ENCODE data around the gene PTBP3.

PTBP3 gene

GRCh38 chr9:112234779-112235178 lies 98.6 kb downstream of the PTBP3 start:
- H3K9me3 ChIP-seq (ENCODE audit: control insufficient read depth in 5 of 5, low read length in 5 of 5): no peaks in the 10 kb centered on the region
- H3K9ac ChIP-seq (ENCODE audit: low read length in 5 of 5): no peak overlapping the region
- H3K27me3 ChIP-seq (ENCODE audit: control insufficient read depth in 5 of 5, insufficient read depth in 4 of 5, low read length in 5 of 5): no peaks in the 10 kb centered on the region
- H3K36me3 ChIP-seq (ENCODE audit: control insufficient read depth in 5 of 5, insufficient read depth in 5 of 5, low read length in 5 of 5): peaks cover 3 to 9% (median 4%) of the 10 kb centered on the region in 5 donors
- H3K4me1 ChIP-seq (ENCODE audit: control insufficient read depth in 5 of 5, insufficient read depth in 5 of 5, low read length in 5 of 5): peaks cover 0 to 4% (median 0%) of the 10 kb centered on the region in 5 donors
- H3K27ac ChIP-seq (ENCODE audit: low read depth, low read length): no peak overlapping the region
- no peak overlapping the region for H3K4me3 ChIP-seq (ENCODE audit: low read depth in 1 of 5, low read length in 5 of 5)

DNA sequence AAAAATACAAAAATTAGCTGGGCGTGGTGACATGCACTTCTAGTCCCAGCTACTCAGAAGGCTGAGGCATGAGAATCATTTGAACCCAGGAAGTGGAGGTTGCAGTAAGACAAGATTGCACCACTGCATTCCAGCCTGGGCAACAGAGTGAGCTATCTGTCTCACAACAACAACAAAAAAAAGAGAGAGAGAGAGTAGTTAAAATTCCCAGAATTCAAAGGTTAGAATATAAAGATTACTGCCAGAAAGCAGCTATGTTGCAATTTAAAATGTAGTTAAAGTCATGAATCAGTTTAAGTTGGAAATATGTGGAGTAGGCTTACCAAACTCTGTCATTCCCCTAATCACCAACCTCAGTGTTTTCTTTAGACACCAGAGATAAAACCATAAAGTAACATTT lies 99.7 kb downstream of the PTBP3 start:
- H3K36me3 ChIP-seq (ENCODE audit: control insufficient read depth in 5 of 5, insufficient read depth in 5 of 5, low read length in 5 of 5): peaks cover 3 to 9% (median 4%) of the 10 kb centered on the region in 5 donors
- no peaks in the 10 kb centered on the region for H3K9me3 ChIP-seq (ENCODE audit: control insufficient read depth in 5 of 5, low read length in 5 of 5)
- H3K27ac ChIP-seq (ENCODE audit: low read depth, low read length): no peak overlapping the region
- H3K9ac ChIP-seq (ENCODE audit: low read length in 5 of 5): no peak overlapping the region
- H3K27me3 ChIP-seq (ENCODE audit: control insufficient read depth in 5 of 5, insufficient read depth in 4 of 5, low read length in 5 of 5): no peaks in the 10 kb centered on the region
- peaks cover 0 to 4% (median 0%) of the 10 kb centered on the region in 5 donors for H3K4me1 ChIP-seq (ENCODE audit: control insufficient read depth in 5 of 5, insufficient read depth in 5 of 5, low read length in 5 of 5)
- H3K4me3 ChIP-seq (ENCODE audit: low read depth in 1 of 5, low read length in 5 of 5): no peak overlapping the region

DNA sequence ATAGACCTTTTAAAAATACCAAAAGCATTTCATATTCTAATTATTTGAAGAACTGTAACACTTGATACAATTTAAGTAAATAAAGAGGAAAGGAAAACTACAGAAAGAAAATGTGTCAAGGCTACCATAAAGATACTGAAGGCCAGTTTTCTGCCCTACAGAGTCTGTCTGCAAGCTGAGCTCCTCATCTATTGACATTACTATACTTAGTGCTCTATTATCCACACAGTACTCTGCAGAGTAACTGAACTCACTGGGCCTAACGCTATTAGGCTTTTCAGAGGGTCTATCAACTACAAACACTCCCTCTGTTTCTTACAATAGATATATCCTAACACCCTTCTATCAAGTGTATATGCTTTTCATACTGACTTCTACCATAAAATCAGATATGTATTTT lies 101.2 kb downstream of the PTBP3 start:
- Histone ChIP-seq H3K36me3 (ENCODE audit: control insufficient read depth in 5 of 5, insufficient read depth in 5 of 5, low read length in 5 of 5) (peaks cover 3 to 17% (median 7%) of the 10 kb centered on the region in 5 donors), H3K9ac (ENCODE audit: low read length in 5 of 5) (no peak overlapping the region), H3K4me1 (ENCODE audit: control insufficient read depth in 5 of 5, insufficient read depth in 5 of 5, low read length in 5 of 5) (peaks cover 0 to 4% (median 0%) of the 10 kb centered on the region in 5 donors), H3K27me3 (ENCODE audit: control insufficient read depth in 5 of 5, insufficient read depth in 4 of 5, low read length in 5 of 5) (no peaks in the 10 kb centered on the region), H3K27ac (ENCODE audit: low read depth, low read length) (no peak overlapping the region), H3K4me3 (ENCODE audit: low read depth in 1 of 5, low read length in 5 of 5) (no peak overlapping the region), H3K9me3 (ENCODE audit: control insufficient read depth in 5 of 5, low read length in 5 of 5) (no peaks in the 10 kb centered on the region)

GRCh38 chr9:112226091-112226490 lies 107.3 kb downstream of the PTBP3 start:
- no peaks in the 10 kb centered on the region for H3K9me3 ChIP-seq (ENCODE audit: control insufficient read depth in 5 of 5, low read length in 5 of 5)
- H3K27ac ChIP-seq (ENCODE audit: low read depth, low read length): no peak overlapping the region
- no peaks in the 10 kb centered on the region for H3K4me1 ChIP-seq (ENCODE audit: control insufficient read depth in 5 of 5, insufficient read depth in 5 of 5, low read length in 5 of 5)
- no peak overlapping the region for H3K9ac ChIP-seq (ENCODE audit: low read length in 5 of 5)
- H3K27me3 ChIP-seq (ENCODE audit: control insufficient read depth in 5 of 5, insufficient read depth in 4 of 5, low read length in 5 of 5): no peaks in the 10 kb centered on the region
- no peak overlapping the region for H3K4me3 ChIP-seq (ENCODE audit: low read depth in 1 of 5, low read length in 5 of 5)
- H3K36me3 ChIP-seq (ENCODE audit: control insufficient read depth in 5 of 5, insufficient read depth in 5 of 5, low read length in 5 of 5): peaks cover 15 to 45% (median 33%) of the 10 kb centered on the region in 5 donors

GRCh38 chr9:112224401-112225289 lies 108.8 kb downstream of the PTBP3 start:
- no peaks in the 10 kb centered on the region for H3K4me1 ChIP-seq (ENCODE audit: control insufficient read depth in 5 of 5, insufficient read depth in 5 of 5, low read length in 5 of 5)
- H3K27ac ChIP-seq (ENCODE audit: low read depth, low read length): no peak overlapping the region
- H3K36me3 ChIP-seq (ENCODE audit: control insufficient read depth in 5 of 5, insufficient read depth in 5 of 5, low read length in 5 of 5): peaks cover 18 to 46% (median 35%) of the 10 kb centered on the region in 5 donors
- H3K9ac ChIP-seq (ENCODE audit: low read length in 5 of 5): no peak overlapping the region
- no peaks in the 10 kb centered on the region for H3K27me3 ChIP-seq (ENCODE audit: control insufficient read depth in 5 of 5, insufficient read depth in 4 of 5, low read length in 5 of 5)
- H3K9me3 ChIP-seq (ENCODE audit: control insufficient read depth in 5 of 5, low read length in 5 of 5): no peaks in the 10 kb centered on the region
- H3K4me3 ChIP-seq (ENCODE audit: low read depth in 1 of 5, low read length in 5 of 5): no peak overlapping the region

- H3K9me3 ChIP-seq (ENCODE audit: control insufficient read depth in 5 of 5, low read length in 5 of 5): no peaks in the 10 kb centered on the region
These were observed 114.5 kb downstream of the PTBP3 start for GRCh38 chr9:112218908-112219307.

GRCh38 chr9:112212926-112213325 lies 120.5 kb downstream of the PTBP3 start:
- H3K9ac ChIP-seq (ENCODE audit: low read length in 5 of 5): no peak overlapping the region
- H3K27me3 ChIP-seq (ENCODE audit: control insufficient read depth in 5 of 5, insufficient read depth in 4 of 5, low read length in 5 of 5): no peaks in the 10 kb centered on the region

More at GRCh38 chr9:112218908-112219307, 114.5 kb downstream of the PTBP3 start:
- Histone ChIP-seq H3K27ac (ENCODE audit: low read depth, low read length) (no peak overlapping the region), H3K27me3 (ENCODE audit: control insufficient read depth in 5 of 5, insufficient read depth in 4 of 5, low read length in 5 of 5) (no peaks in the 10 kb centered on the region), H3K4me3 (ENCODE audit: low read depth in 1 of 5, low read length in 5 of 5) (no peak overlapping the region), H3K9ac (ENCODE audit: low read length in 5 of 5) (no peak overlapping the region), H3K36me3 (ENCODE audit: control insufficient read depth in 5 of 5, insufficient read depth in 5 of 5, low read length in 5 of 5) (peaks cover 7 to 30% (median 14%) of the 10 kb centered on the region in 5 donors), H3K4me1 (ENCODE audit: control insufficient read depth in 5 of 5, insufficient read depth in 5 of 5, low read length in 5 of 5) (no peaks in the 10 kb centered on the region)

DNA sequence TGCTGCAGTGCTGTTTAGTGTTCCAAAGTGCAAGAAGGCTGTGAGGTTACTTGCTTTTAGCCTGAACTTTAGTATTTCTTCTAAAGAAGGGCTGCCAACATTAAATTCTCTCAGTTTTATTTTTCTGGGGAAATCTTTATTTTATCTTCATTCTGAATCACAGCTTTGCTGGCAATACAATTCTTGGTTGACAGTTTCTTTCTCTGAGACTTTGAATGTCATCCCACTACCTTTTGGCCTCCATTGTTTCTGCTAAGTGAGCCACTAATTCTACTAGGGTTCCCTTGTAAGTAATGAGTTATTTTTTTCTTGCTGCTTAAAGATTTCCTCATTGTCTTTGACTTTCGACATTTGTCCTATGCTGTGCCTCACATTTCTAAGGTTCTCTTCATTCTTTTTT lies 126.0 kb downstream of the PTBP3 start:
- Histone ChIP-seq H3K27me3 (ENCODE audit: control insufficient read depth in 5 of 5, insufficient read depth in 4 of 5, low read length in 5 of 5) (no peaks in the 10 kb centered on the region), H3K4me1 (ENCODE audit: control insufficient read depth in 5 of 5, insufficient read depth in 5 of 5, low read length in 5 of 5) (no peaks in the 10 kb centered on the region), H3K27ac (ENCODE audit: low read depth, low read length) (no peak overlapping the region), H3K9me3 (ENCODE audit: control insufficient read depth in 5 of 5, low read length in 5 of 5) (peaks cover 0 to 14% (median 9%) of the 10 kb centered on the region in 5 donors), H3K36me3 (ENCODE audit: control insufficient read depth in 5 of 5, insufficient read depth in 5 of 5, low read length in 5 of 5) (peaks cover 9 to 42% (median 22%) of the 10 kb centered on the region in 5 donors), H3K4me3 (ENCODE audit: low read depth in 1 of 5, low read length in 5 of 5) (no peak overlapping the region), H3K9ac (ENCODE audit: low read length in 5 of 5) (no peak overlapping the region)

More at GRCh38 chr9:112212926-112213325, 120.5 kb downstream of the PTBP3 start:
- peaks cover 0 to 5% (median under 1%) of the 10 kb centered on the region in 5 donors for H3K9me3 ChIP-seq (ENCODE audit: control insufficient read depth in 5 of 5, low read length in 5 of 5)
- H3K4me1 ChIP-seq (ENCODE audit: control insufficient read depth in 5 of 5, insufficient read depth in 5 of 5, low read length in 5 of 5): no peaks in the 10 kb centered on the region
- peaks cover 9 to 40% (median 28%) of the 10 kb centered on the region in 5 donors for H3K36me3 ChIP-seq (ENCODE audit: control insufficient read depth in 5 of 5, insufficient read depth in 5 of 5, low read length in 5 of 5)
- H3K27ac ChIP-seq (ENCODE audit: low read depth, low read length): no peak overlapping the region
- no peak overlapping the region for H3K4me3 ChIP-seq (ENCODE audit: low read depth in 1 of 5, low read length in 5 of 5)

- Histone ChIP-seq H3K4me1 (ENCODE audit: control insufficient read depth in 5 of 5, insufficient read depth in 5 of 5, low read length in 5 of 5) (no peaks in the 10 kb centered on the region), H3K36me3 (ENCODE audit: control insufficient read depth in 5 of 5, insufficient read depth in 5 of 5, low read length in 5 of 5) (peaks cover 3 to 19% (median 4%) of the 10 kb centered on the region in 5 donors), H3K9me3 (ENCODE audit: control insufficient read depth in 5 of 5, low read length in 5 of 5) (peaks cover 0 to 14% (median 8%) of the 10 kb centered on the region in 5 donors), H3K9ac (ENCODE audit: low read length in 5 of 5) (no peak overlapping the region), H3K27me3 (ENCODE audit: control insufficient read depth in 5 of 5, insufficient read depth in 4 of 5, low read length in 5 of 5) (no peaks in the 10 kb centered on the region), H3K27ac (ENCODE audit: low read depth, low read length) (no peak overlapping the region), H3K4me3 (ENCODE audit: low read depth in 1 of 5, low read length in 5 of 5) (no peak overlapping the region)
These were observed 129.9 kb downstream of the PTBP3 start for GRCh38 chr9:112203536-112203935.

DNA sequence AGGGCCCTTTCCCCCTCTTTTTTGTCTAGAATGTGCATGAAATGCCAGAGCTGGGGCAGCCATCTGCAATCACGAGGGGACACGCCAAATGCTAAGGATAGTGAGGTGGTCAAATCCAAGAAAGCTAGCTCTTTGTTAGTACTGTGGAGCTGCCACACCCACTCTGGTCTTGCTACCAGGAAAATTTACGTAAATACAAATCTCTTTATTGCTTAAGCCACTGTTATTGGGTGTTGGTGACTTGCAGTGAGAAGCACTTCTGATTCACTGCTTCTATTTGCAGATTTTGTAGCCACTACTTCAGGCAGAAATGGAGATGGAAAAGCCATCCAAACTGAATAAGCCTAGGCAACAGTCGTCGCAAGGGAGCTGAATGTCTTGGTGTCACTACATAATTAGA lies 132.7 kb downstream of the PTBP3 start:
- Histone ChIP-seq H3K9ac (ENCODE audit: low read length in 5 of 5) (no peak overlapping the region), H3K27ac (ENCODE audit: low read depth, low read length) (no peak overlapping the region), H3K4me3 (ENCODE audit: low read depth in 1 of 5, low read length in 5 of 5) (no peak overlapping the region), H3K36me3 (ENCODE audit: control insufficient read depth in 5 of 5, insufficient read depth in 5 of 5, low read length in 5 of 5) (peaks cover 0 to 3% (median 0%) of the 10 kb centered on the region in 5 donors), H3K4me1 (ENCODE audit: control insufficient read depth in 5 of 5, insufficient read depth in 5 of 5, low read length in 5 of 5) (no peaks in the 10 kb centered on the region), H3K27me3 (ENCODE audit: control insufficient read depth in 5 of 5, insufficient read depth in 4 of 5, low read length in 5 of 5) (no peaks in the 10 kb centered on the region), H3K9me3 (ENCODE audit: control insufficient read depth in 5 of 5, low read length in 5 of 5) (no peaks in the 10 kb centered on the region)

Data from subcutaneous abdominal adipose tissue (tissue), 5 donors.